ENCODE data around the gene SLC6A9. TPM values are rescaled to one million over a fixed set of nuclear protein-coding genes. Genes with fewer than 3 reads are reported as not detected.

SLC6A9 gene
- total RNA-seq, 2 experiments from 2014 or later, result 2.6 to 5.3 TPM

GRCh38 chr1:43979528-43980254 is 51.6 kb downstream of the SLC6A9 start:
- CTCF ChIA-PET, result no interaction called here
- H3K4me1 Mint-ChIP-seq, result peaks cover 42% of the 10 kb centered on the region
- H3K27ac Mint-ChIP-seq, result peak overlapping the region; percentile 77
- DNase-seq, result peak; percentile 59
- peak; percentile 28 for ATAC-seq
- no peaks in the 10 kb centered on the region for H3K9me3 Mint-ChIP-seq (ENCODE audit: low read depth)
- peak overlapping the region; percentile 81 for H3K4me3 Mint-ChIP-seq
- H3K36me3 Mint-ChIP-seq, result peaks cover 17% of the 10 kb centered on the region
- no peaks in the 10 kb centered on the region for H3K27me3 Mint-ChIP-seq

- Mint-ChIP-seq H3K9me3 (ENCODE audit: low read depth) (no peaks in the 10 kb centered on the region), H3K27ac (no peak overlapping the region), H3K4me1 (peaks cover 44% of the 10 kb centered on the region), H3K27me3 (no peaks in the 10 kb centered on the region), H3K36me3 (peaks cover 17% of the 10 kb centered on the region), H3K4me3 (no peak overlapping the region)
- DNase-seq (no peak), ATAC-seq (no peak)
- CTCF ChIA-PET, result no interaction called here
Observed at GRCh38 chr1:43979261-43979527, 52.1 kb downstream of the SLC6A9 start.

GRCh38 chr1:43978551-43979260 is 52.6 kb downstream of the SLC6A9 start, which contains the start of gene B4GALT2:
TSS of gene B4GALT2 (plus strand) at chr1:43979210. CDS start at chr1:43981161, 1,951 bp downstream.
- peak; percentile 20 for ATAC-seq
- Mint-ChIP-seq H3K9me3 (ENCODE audit: low read depth) (no peaks in the 10 kb centered on the region), H3K36me3 (peaks cover 17% of the 10 kb centered on the region), H3K27me3 (no peaks in the 10 kb centered on the region), H3K4me1 (peaks cover 49% of the 10 kb centered on the region), H3K4me3 (peak within 1 kb of the TSS; percentile 81), H3K27ac (peak within 1 kb of the TSS; percentile 77)
- peak; percentile 55 for DNase-seq
- CTCF ChIA-PET, result interaction anchor here (1.1 kb wide), 1 partner anchor 32 kb away, joined by 4 read pairs; the partner anchor contains the start of gene IPO13

- Mint-ChIP-seq H3K27ac (no peak overlapping the region), H3K27me3 (no peaks in the 10 kb centered on the region), H3K4me3 (peak overlapping the region; percentile 73), H3K4me1 (peaks cover 53% of the 10 kb centered on the region), H3K36me3 (peaks cover 19% of the 10 kb centered on the region), H3K9me3 (ENCODE audit: low read depth) (no peaks in the 10 kb centered on the region)
- DNase-seq, result no peak
- CTCF ChIA-PET, result interaction anchor here (1.1 kb wide), 1 partner anchor 31 kb away, joined by 4 read pairs; the partner anchor contains the start of gene IPO13
- ATAC-seq, result no peak
Observed at GRCh38 chr1:43978264-43978550, 53.1 kb downstream of the SLC6A9 start.

- H3K9me3 Mint-ChIP-seq (ENCODE audit: low read depth), result no peaks in the 10 kb centered on the region
- CTCF ChIA-PET, result interaction anchor here (1.1 kb wide), 1 partner anchor 31 kb away, joined by 4 read pairs; the partner anchor contains the start of gene IPO13
- DNase-seq, result no peak
- H3K4me3 Mint-ChIP-seq, result peak overlapping the region; percentile 73
- H3K27me3 Mint-ChIP-seq, result no peaks in the 10 kb centered on the region
- peaks cover 20% of the 10 kb centered on the region for H3K36me3 Mint-ChIP-seq
- no peak for ATAC-seq
- H3K4me1 Mint-ChIP-seq, result peaks cover 53% of the 10 kb centered on the region
- no peak overlapping the region for H3K27ac Mint-ChIP-seq
Observed at GRCh38 chr1:43977376-43978263, 53.6 kb downstream of the SLC6A9 start.

- no peak for ATAC-seq
- DNase-seq, result no peak
- Mint-ChIP-seq H3K4me1 (peaks cover 53% of the 10 kb centered on the region), H3K27me3 (no peaks in the 10 kb centered on the region), H3K36me3 (peaks cover 24% of the 10 kb centered on the region), H3K9me3 (ENCODE audit: low read depth) (no peaks in the 10 kb centered on the region), H3K4me3 (peak overlapping the region; percentile 83), H3K27ac (no peak overlapping the region)
- CTCF ChIA-PET, result no interaction called here
Observed at GRCh38 chr1:43976890-43977289, 54.4 kb downstream of the SLC6A9 start.

- H3K27me3 Mint-ChIP-seq, result no peaks in the 10 kb centered on the region
- H3K9me3 Mint-ChIP-seq (ENCODE audit: low read depth), result no peaks in the 10 kb centered on the region
- H3K36me3 Mint-ChIP-seq, result peaks cover 24% of the 10 kb centered on the region
- ATAC-seq (no peak), DNase-seq (no peak)
- CTCF ChIA-PET, result interaction anchor here (1.7 to 2.4 kb wide), 4 partner anchors 15 to 213 kb away, joined by 5 to 10 read pairs (median 7); partner anchors contain the start of gene CCDC24
- H3K4me1 Mint-ChIP-seq, result peaks cover 56% of the 10 kb centered on the region
- H3K27ac Mint-ChIP-seq, result peak overlapping the region; percentile 90
- peak overlapping the region; percentile 83 for H3K4me3 Mint-ChIP-seq
Observed at GRCh38 chr1:43976045-43976444, 55.2 kb downstream of the SLC6A9 start.

- Mint-ChIP-seq H3K27ac (peak overlapping the region; percentile 90), H3K27me3 (no peaks in the 10 kb centered on the region), H3K4me3 (peak overlapping the region; percentile 83), H3K4me1 (peaks cover 58% of the 10 kb centered on the region), H3K9me3 (ENCODE audit: low read depth) (no peaks in the 10 kb centered on the region), H3K36me3 (peaks cover 24% of the 10 kb centered on the region)
- ATAC-seq (no peak), DNase-seq (peak; percentile 51)
- CTCF ChIA-PET, result interaction anchor here (1.0 to 2.4 kb wide), 7 partner anchors 13 to 212 kb away, joined by 3 to 10 read pairs (median 5); partner anchors contain the start of gene CCDC24
Observed at GRCh38 chr1:43975249-43975961, 55.9 kb downstream of the SLC6A9 start.

GRCh38 chr1:43974443-43975248 is 56.6 kb downstream of the SLC6A9 start, which contains the start of gene ATP6V0B:
TSS of gene ATP6V0B (plus strand) at chr1:43974960. CDS start at chr1:43975041, 81 bp downstream.
- peaks cover 22% of the 10 kb centered on the region for H3K36me3 Mint-ChIP-seq

GRCh38 chr1:43973981-43974442 is 57.2 kb downstream of the SLC6A9 start:
- Mint-ChIP-seq H3K27me3 (no peaks in the 10 kb centered on the region), H3K27ac (peak overlapping the region; percentile 90), H3K9me3 (ENCODE audit: low read depth) (no peaks in the 10 kb centered on the region), H3K4me1 (peaks cover 61% of the 10 kb centered on the region), H3K36me3 (peaks cover 22% of the 10 kb centered on the region), H3K4me3 (peak overlapping the region; percentile 83)
- DNase-seq, result no peak
- CTCF ChIA-PET, result interaction anchor here (1.1 to 5.4 kb wide), 3 partner anchors 28 to 39 kb away, joined by 3 to 30 read pairs (median 10); partner anchors contain the start of gene IPO13
- ATAC-seq, result no peak

More at GRCh38 chr1:43974443-43975248, 56.6 kb downstream of the SLC6A9 start, which contains the start of gene ATP6V0B:
- peak; percentile 97 for DNase-seq
- H3K4me1 Mint-ChIP-seq, result peaks cover 56% of the 10 kb centered on the region
- H3K27ac Mint-ChIP-seq, result peak within 1 kb of the TSS; percentile 90
- CTCF ChIA-PET, result interaction anchor here (1.0 to 2.4 kb wide), 8 partner anchors 14 to 211 kb away, joined by 3 to 10 read pairs (median 4); partner anchors contain the start of gene CCDC24
- H3K27me3 Mint-ChIP-seq, result no peaks in the 10 kb centered on the region
- no peaks in the 10 kb centered on the region for H3K9me3 Mint-ChIP-seq (ENCODE audit: low read depth)
- ATAC-seq, result peak; percentile 75
- H3K4me3 Mint-ChIP-seq, result peak within 1 kb of the TSS; percentile 83

GRCh38 chr1:43971336-43971980 is 59.8 kb downstream of the SLC6A9 start:
- H3K27ac Mint-ChIP-seq, result no peak overlapping the region

More at GRCh38 chr1:43971336-43971980, 59.8 kb downstream of the SLC6A9 start:
- Mint-ChIP-seq H3K4me3 (peak overlapping the region; percentile 89), H3K4me1 (peaks cover 39% of the 10 kb centered on the region), H3K9me3 (ENCODE audit: low read depth) (no peaks in the 10 kb centered on the region), H3K27me3 (no peaks in the 10 kb centered on the region), H3K36me3 (peaks cover 9% of the 10 kb centered on the region)
- ATAC-seq (no peak), DNase-seq (no peak)
- CTCF ChIA-PET, result interaction anchor here (1.5 to 5.4 kb wide), 2 partner anchors 25 to 208 kb away, joined by 4 to 30 read pairs; partner anchors contain the start of gene IPO13
